ENCODE results near the gene CLSTN2. TPM values are rescaled to one million over a fixed set of nuclear protein-coding genes. Genes with fewer than 3 reads are reported as not detected.

CLSTN2 gene
- total RNA-seq, 1 donor from 2014 or later, result 1.6 TPM

GRCh38 chr3:140219923-140220452 is 285.0 kb downstream of the CLSTN2 start:
- DNase-seq (ENCODE audit: extremely low read depth, low read depth, low spot score), result no peak

- DNase-seq (ENCODE audit: extremely low read depth, low read depth, low spot score), result no peak
Measured at GRCh38 chr3:140223197-140223596, 288.2 kb downstream of the CLSTN2 start.

DNA sequence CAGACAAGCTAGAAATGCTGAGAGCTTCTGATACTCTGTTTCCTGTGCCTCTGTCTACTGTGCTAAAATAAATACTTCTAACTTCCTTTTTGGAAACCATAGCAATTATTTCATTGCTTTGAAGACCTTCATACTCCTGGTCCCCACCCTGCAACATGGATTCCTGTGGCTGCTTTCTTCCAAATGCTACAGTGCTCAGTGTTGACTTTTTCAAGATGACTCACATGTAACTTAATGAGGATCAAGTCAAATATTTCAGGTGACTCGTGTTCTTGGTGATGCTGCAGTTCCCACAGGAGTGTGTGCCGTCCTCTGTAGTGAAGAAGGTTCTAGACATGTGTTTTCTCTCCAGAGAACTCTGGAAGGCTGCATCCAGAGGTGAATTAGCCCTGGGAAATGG is 288.6 kb downstream of the CLSTN2 start:
- DNase-seq (ENCODE audit: extremely low read depth, low read depth, low spot score), result no peak

DNA sequence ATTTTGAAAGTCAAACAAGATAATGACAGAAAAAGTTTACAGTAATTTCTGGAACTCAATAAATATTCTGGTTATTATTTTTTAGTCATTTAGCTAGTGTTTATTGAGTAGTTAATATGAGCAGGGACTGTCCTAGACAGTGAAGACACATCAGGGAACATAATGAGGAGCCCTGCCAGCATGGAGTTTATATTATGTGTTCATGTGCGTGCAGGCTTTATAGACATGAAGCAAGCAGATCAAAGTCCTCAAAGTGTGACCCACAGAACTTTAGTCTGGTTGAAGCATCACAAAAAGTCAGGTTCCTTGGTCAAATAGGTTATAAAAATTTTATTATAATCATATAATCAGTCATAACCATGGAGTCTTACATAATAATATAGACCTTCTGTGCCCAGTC is 289.3 kb downstream of the CLSTN2 start:
- no peak for DNase-seq (ENCODE audit: extremely low read depth, low read depth, low spot score)

DNA sequence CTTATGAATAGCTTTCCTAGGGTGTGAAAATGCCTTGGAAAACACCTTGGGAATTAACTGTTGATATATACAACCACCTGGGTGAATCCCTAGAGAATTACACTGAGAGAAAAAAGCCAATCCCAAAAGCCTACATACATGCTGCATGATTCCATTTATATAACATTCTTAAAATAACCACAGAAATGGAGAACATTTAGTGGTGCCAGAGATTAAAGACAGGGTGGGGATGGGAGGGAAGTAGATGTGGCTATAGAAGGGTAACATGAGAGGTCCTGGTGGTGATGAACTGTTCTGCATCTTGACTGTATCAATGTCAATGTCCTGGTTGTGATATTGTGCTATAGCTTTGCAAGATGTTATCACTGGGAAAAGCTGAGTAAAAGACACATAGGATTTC is 291.0 kb downstream of the CLSTN2 start:
- DNase-seq (ENCODE audit: extremely low read depth, low read depth, low spot score), result no peak

GRCh38 chr3:140233702-140234101 is 298.7 kb downstream of the CLSTN2 start:
- DNase-seq (ENCODE audit: extremely low read depth, low read depth, low spot score), result no peak

DNA sequence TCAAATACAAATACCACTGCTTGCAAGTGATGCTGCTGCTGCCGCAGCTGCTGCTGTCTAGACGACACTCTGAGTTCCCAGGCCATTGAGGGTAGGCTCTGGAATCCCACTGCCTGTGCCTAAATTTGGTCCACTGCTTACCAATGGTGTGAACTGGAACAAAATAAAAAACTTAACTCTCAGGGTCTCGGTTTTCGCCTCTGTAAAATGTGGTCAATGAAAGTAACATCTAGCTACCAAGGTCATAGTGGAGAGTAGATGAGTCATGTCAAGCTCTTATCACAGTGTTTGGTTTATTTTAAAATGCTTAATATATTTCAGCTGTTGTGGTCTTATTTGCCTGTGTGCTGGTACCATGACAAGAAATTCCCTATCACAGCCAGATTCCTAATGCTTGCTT is 299.3 kb downstream of the CLSTN2 start:
- DNase-seq (ENCODE audit: extremely low read depth, low read depth, low spot score), result no peak

DNA sequence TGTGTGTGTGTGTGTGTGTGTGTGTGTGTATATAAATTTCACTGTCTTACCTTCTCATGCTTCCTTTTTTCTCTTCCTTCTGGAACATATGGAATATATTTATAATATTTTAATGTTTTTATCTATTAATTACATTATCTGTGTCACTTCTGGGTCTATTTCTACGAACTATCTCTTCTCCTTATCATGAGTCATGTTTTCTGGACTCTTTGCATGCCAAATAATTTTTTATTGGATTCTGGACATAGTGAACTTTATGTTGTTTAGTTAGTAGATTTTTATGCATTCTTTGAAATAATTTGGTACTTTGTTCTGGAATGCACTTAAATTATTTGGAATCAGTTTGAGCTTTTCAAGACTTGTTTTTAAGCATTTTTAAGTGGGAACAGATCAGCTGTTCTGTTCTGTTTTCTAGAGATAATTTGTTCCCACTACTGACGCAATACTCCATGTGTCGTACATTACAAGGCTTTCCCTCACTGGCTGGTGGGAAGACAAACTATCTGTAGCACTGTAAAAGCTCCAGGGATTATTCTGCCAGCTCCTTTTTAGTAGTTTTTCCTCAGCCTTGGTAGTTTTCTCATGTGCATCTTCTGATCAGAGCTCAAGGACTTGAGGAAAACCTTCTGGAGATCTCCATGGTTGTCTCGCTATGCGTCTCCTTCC is 302.0 kb downstream of the CLSTN2 start:
- DNase-seq (ENCODE audit: extremely low read depth, low read depth, low spot score), result no peak

DNA sequence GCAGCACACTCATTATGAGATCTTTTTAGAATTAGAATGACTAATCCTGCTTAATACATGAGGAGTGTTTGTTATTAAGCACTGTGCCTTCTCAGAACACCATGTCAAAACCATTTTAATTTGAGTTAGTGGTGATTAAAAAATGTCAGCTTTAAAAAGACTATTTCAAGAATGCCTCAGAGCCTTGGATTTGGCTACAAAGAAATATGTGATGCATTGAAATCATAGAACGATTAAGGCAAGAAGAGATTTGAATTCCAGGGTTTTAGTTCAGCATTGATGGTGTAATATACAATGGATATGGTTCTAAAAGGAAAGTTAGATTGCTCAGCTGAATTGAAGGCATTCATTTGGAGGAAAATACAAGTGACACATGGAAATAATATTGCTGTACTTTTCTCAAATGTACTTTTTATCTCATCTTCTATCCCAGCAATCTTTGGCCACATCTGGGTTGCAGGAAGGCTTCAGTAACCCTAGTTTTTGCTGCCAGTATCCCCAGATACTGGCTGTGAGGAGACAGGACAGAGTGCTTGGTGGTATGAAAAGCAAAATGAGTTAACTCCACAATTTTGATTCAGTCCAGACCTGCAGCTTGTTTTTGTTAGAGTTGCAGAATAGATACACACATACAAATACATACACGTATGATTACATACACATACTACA is 303.8 kb downstream of the CLSTN2 start:
- DNase-seq (ENCODE audit: extremely low read depth, low read depth, low spot score), result no peak

GRCh38 chr3:140242818-140243276 is 307.9 kb downstream of the CLSTN2 start:
- no peak for DNase-seq (ENCODE audit: extremely low read depth, low read depth, low spot score)

DNA sequence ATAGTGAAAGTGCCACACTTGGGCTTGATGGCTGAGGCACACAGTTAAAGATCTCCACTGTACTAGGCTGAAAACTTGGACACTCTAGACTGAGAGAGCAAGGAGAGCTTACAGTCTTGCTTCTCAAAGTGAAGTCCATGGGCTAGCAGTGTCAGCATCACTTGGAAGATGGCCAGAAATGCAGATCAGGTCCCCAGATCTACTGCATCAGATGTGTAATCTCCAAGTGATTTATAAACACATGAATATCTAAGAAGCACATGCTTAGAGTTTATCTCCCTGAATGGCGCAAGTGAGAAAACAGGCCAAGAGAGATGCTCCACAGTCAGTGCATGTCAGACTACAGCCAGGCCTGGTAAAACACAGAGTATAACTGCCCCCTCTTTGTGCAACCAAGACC is 308.6 kb downstream of the CLSTN2 start:
- DNase-seq (ENCODE audit: extremely low read depth, low read depth, low spot score), result no peak

GRCh38 chr3:140244893-140245292 is 309.9 kb downstream of the CLSTN2 start:
- no peak for DNase-seq (ENCODE audit: extremely low read depth, low read depth, low spot score)

DNA sequence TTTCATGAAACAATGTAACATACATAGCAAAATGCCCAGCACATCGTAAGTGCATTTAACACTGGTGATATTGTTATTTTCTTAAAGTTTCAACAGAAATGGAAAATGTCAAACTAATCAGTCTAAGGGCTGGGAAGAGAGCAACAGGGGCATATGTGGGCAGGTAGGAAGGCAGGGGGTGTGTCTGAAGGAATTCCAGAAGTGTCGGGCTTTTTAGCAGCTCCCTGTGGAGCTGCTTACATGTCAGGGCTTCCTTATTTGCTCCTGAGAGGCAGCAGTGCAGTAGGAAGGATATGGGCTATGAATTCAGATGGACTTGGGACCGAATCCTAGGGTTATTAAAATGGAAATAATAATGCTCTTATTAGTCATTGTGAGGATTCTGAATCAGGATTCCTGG is 311.6 kb downstream of the CLSTN2 start:
- DNase-seq (ENCODE audit: extremely low read depth, low read depth, low spot score), result no peak

DNA sequence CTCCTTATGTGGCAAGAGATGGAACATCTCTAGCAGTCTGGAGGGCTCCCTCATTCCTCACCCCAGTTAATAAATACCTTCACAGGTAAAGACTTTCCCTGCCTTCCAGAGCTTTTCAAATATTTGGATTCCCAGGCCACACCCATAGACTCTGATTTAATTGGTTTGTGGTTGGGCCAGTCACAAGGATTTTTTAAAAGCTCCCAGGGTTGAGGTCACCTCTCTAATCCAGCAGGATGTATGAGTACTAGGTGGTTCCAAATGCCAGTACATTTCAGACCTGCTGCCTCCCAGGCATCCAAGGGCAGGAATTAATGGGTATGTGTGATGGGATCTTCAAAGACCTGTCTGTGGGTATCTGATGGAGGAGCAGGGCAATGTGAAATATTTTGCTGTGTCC is 312.8 kb downstream of the CLSTN2 start:
- DNase-seq (ENCODE audit: extremely low read depth, low read depth, low spot score), result no peak

GRCh38 chr3:140249188-140249587 is 314.2 kb downstream of the CLSTN2 start:
- no peak for DNase-seq (ENCODE audit: extremely low read depth, low read depth, low spot score)

- DNase-seq (ENCODE audit: extremely low read depth, low read depth, low spot score), result no peak
Measured at GRCh38 chr3:140250010-140250855, 315.2 kb downstream of the CLSTN2 start.

- DNase-seq (ENCODE audit: extremely low read depth, low read depth, low spot score), result no peak
Measured at GRCh38 chr3:140250945-140251344, 316.0 kb downstream of the CLSTN2 start.

GRCh38 chr3:140251678-140252077 is 316.7 kb downstream of the CLSTN2 start:
- DNase-seq (ENCODE audit: extremely low read depth, low read depth, low spot score), result no peak

DNA sequence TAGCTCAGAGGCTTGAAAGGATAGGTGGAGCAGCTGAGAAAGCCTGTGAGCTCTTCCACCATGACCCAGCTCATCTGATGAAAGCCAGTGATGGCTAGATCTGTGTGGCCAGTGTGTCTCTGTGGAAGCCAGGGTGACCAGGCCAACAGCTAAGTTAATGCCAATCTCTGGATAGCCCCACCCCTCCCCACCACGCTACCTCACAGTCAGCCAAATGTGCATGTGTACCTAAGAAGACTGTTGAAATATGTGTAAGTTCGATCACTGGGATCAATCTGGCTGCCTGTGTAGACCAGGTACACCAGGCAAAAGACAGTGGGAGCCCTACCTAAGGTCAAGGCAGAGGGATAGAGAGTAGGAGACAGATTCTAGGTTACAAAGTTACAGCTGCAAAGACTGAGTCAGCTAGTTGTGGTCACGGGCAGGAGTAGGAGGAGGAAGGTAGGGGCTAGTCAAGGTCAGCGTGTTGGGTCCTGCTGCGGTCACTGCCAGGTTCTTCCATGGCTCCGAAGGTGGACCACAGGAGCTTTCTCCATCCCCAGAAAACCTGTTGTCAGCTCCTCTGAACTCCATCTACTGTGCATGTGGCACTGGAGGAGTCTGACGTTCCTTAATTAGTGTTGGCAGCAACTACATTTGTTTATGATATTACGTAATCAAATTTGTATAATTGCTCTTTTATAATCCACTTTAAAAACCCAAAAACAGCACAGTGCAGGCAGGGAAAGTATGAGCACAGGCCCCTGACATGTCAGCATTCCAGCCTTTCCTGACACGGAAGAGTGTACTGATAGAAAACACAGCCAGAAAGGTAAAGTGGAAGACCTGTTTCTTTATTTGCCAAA is 318.0 kb downstream of the CLSTN2 start:
- DNase-seq (ENCODE audit: extremely low read depth, low read depth, low spot score), result no peak

DNA sequence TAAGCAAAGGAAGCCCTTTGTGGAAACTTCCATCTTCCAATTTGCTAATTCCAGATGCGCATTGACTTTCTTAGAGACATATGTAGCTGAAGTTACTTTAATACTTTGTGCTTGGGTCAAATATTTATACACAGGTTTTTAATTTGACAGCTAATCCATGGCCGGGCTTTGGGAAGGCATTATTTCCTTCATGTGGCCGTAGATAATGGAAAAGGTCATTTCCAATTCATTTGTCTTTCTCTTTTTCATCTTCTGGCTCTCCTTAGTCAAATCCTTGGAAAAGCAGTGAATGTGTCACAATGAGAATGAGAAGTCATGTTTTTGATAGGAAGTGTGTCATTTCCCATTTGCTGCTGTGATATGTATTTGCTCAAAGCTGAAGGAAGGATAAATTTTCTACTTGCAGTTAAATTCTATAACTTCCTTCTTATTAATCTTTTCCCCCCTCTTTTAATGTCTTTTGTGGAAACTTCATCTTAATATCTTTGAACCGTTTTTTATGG is 323.3 kb downstream of the CLSTN2 start:
- no peak for DNase-seq (ENCODE audit: extremely low read depth, low read depth, low spot score)
